ENCODE measurements around the gene ABHD14A. TPM values are rescaled to one million over a fixed set of nuclear protein-coding genes. Genes with fewer than 3 reads are reported as not detected.

The ABHD14A gene
- total RNA-seq, 1 experiment from 2014 or later = 3.8 TPM

DNA sequence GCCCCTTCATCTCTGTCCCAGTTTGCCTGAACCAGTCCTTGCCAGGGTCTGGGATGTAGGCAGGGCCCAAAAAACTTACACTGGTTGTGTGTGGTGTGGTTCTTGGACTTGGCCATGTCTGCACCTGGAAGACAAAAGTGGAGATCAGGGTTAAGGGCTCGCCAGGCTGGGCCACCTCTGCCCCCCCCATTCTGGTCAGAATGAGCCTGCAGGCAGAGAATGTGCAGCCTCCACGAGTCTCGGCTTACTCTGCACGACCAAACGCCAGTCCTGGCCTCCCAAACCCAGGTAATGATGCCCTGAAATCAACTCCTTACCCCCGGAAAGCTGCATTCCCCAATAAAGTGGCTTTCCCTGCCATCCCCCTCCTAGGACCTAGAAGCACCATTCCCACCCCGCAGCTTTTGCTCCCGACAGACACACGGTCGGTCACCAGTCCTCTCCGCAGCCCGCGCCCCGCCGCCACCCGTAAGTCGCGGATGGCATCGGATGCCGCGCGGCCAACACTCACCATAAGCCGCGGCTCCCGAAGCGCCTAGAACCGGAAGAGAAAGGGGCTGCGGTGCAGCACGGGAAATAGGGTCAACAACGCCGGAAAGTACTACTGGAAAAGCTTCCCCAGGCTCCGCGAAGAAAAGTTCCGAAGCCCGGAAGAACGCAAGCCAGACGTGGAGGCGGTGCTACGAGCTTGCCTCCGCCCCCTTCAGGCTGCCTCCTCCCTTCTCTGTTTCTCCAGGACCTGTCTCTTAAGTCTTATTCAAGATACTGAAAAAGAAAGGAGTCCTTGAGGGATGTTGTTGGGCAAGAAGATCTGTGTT lies 20.7 kb downstream of the ABHD14A start, which contains the start of gene RPL29 (continued):
- TF ChIP-seq ZNF425 (CRISPR knock-in tag; conservative IDR thresholded peaks at IDR 0.05) = no peak

GRCh38 chr3:51997172-51997571 lies 22.3 kb downstream of the ABHD14A start:
- Mint-ChIP-seq H3K4me1 (peaks cover 35% of the 10 kb centered on the region), H3K36me3 (peaks cover 36% of the 10 kb centered on the region), H3K4me3 (no peak overlapping the region), H3K9me3 (0 out of 2 replicates have a peak, but pooled peaks cover 2% of the 10 kb centered on the region), H3K27me3 (ENCODE audit: low read depth) (no peaks in the 10 kb centered on the region), H3K27ac (no peak overlapping the region; the same call in 1 of the 2 replicates)
- POLR2A ChIA-PET = no interaction called here
- no peak for TF ChIP-seq ZNF425 (CRISPR knock-in tag; conservative IDR thresholded peaks at IDR 0.05)
- no peak for TF ChIP-seq GRHL2 (CRISPR knock-in tag; IDR thresholded peaks at IDR 0.05; ENCODE audit: insufficient replicate concordance, severe bottlenecking)
- no peak for TF ChIP-seq ETV6 (CRISPR knock-in tag; IDR thresholded peaks at IDR 0.05)
- TF ChIP-seq MXD4 (CRISPR knock-in tag; IDR thresholded peaks at IDR 0.05; ENCODE audit: borderline replicate concordance) = no peak
- no peak for TF ChIP-seq ZNF317 (CRISPR knock-in tag; IDR thresholded peaks at IDR 0.05; ENCODE audit: borderline replicate concordance, low read depth)
- TF ChIP-seq CREB1 (CRISPR knock-in tag; IDR thresholded peaks at IDR 0.05) = no peak
- TF ChIP-seq NFYB (CRISPR knock-in tag; conservative IDR thresholded peaks at IDR 0.05; ENCODE audit: low read depth) = no peak
- no peak for TF ChIP-seq OVOL2 (CRISPR knock-in tag; IDR thresholded peaks at IDR 0.05; ENCODE audit: borderline replicate concordance)
- TF ChIP-seq ZNF423 (CRISPR knock-in tag; IDR thresholded peaks at IDR 0.05) = no peak
- TF ChIP-seq SMAD4 (CRISPR knock-in tag; IDR thresholded peaks at IDR 0.05) = no peak
- TF ChIP-seq, protein P1, sequence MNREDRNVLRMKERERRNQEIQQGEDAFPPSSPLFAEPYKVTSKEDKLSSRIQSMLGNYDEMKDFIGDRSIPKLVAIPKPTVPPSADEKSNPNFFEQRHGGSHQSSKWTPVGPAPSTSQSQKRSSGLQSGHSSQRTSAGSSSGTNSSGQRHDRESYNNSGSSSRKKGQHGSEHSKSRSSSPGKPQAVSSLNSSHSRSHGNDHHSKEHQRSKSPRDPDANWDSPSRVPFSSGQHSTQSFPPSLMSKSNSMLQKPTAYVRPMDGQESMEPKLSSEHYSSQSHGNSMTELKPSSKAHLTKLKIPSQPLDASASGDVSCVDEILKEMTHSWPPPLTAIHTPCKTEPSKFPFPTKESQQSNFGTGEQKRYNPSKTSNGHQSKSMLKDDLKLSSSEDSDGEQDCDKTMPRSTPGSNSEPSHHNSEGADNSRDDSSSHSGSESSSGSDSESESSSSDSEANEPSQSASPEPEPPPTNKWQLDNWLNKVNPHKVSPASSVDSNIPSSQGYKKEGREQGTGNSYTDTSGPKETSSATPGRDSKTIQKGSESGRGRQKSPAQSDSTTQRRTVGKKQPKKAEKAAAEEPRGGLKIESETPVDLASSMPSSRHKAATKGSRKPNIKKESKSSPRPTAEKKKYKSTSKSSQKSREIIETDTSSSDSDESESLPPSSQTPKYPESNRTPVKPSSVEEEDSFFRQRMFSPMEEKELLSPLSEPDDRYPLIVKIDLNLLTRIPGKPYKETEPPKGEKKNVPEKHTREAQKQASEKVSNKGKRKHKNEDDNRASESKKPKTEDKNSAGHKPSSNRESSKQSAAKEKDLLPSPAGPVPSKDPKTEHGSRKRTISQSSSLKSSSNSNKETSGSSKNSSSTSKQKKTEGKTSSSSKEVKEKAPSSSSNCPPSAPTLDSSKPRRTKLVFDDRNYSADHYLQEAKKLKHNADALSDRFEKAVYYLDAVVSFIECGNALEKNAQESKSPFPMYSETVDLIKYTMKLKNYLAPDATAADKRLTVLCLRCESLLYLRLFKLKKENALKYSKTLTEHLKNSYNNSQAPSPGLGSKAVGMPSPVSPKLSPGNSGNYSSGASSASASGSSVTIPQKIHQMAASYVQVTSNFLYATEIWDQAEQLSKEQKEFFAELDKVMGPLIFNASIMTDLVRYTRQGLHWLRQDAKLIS (CRISPR knock-in tag; IDR thresholded peaks at IDR 0.05; ENCODE audit: borderline replicate concordance) = no peak
- no peak for TF ChIP-seq CTCF (IDR thresholded peaks at IDR 0.05)
- TF ChIP-seq IRF2 (CRISPR knock-in tag; IDR thresholded peaks at IDR 0.05; ENCODE audit: borderline replicate concordance, low read depth) = no peak
- no peak for TF ChIP-seq JAZF1 (CRISPR knock-in tag; IDR thresholded peaks at IDR 0.05)
- ATAC-seq (no peak), DNase-seq (ENCODE audit: low spot score) (no peak)
- CTCF ChIA-PET = interaction anchor here (0.7 to 1.9 kb wide), 2 partner anchors 14 to 60 kb away, joined by 4 to 5 read pairs; partner anchors contain the start of gene ACY1
